ENCODE results near the gene TEX14. TPM values are rescaled to one million over a fixed set of nuclear protein-coding genes. Genes with fewer than 3 reads are reported as not detected.

TEX14 gene
- total RNA-seq, 1 experiment from 2014 or later, result 0.31 TPM

DNA sequence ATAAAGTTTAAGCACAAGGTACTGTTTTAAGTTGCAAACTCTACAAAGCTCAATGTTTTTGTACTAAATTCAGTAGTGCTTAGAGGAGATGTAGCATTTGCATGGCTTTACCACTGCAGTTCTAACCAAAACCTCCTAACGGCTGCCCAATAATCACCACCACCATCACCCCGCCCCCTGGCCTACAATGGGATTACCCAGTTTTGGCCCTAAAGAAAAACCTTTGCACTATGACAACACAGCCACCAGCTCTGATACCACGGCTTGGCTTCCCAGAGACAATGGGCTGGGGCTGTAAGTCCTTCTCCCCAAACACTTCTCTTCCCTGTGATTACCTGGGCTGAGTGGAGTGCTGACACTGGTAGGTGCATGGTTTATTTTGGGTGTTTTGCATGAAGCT is 119.0 kb downstream of the TEX14 start:
- no peak overlapping the region for H3K27ac ChIP-seq (ENCODE audit: insufficient read length, low read depth, low read length)
- no peak overlapping the region for H3K56ac ChIP-seq (ENCODE audit: insufficient read length, low read depth, low read length)
- no peak overlapping the region for H2BK5ac ChIP-seq (ENCODE audit: insufficient read length, low read length)
- no peak overlapping the region for H3K14ac ChIP-seq (ENCODE audit: insufficient read depth, low read length)
- DNase-seq, result no peak
- no peaks in the 10 kb centered on the region for H3K27me3 Mint-ChIP-seq (ENCODE audit: low read depth)
- no peaks in the 10 kb centered on the region for H3K9me3 ChIP-seq (ENCODE audit: control insufficient read depth, low read depth, low read length)
- H3K27ac Mint-ChIP-seq, result no peak overlapping the region
- no peak overlapping the region for H2BK12ac ChIP-seq (ENCODE audit: insufficient read length, low read depth, low read length)
- H3K4ac ChIP-seq (ENCODE audit: low read depth, low read length), result no peak overlapping the region
- no peak overlapping the region for H2BK20ac ChIP-seq (ENCODE audit: low read depth, low read length, poor library complexity, severe bottlenecking)
- WGBS (ENCODE audit: extremely low coverage, insufficient read length, low lambda C conversion rate), result no CpG with 5 or more reads among the region's 3 CpGs
- H2BK15ac ChIP-seq (ENCODE audit: low read depth, low read length), result no peak overlapping the region
- H3K4me1 ChIP-seq (ENCODE audit: insufficient read depth, low read length), result 0 out of 2 replicates have a peak, but pooled peaks cover under 1% of the 10 kb centered on the region
- H3K4me2 ChIP-seq (ENCODE audit: insufficient read depth, insufficient read length, low read length), result no peak overlapping the region
- no peak overlapping the region for H4K91ac ChIP-seq (ENCODE audit: insufficient read length, low read depth, low read length)
- H3K27me3 ChIP-seq (ENCODE audit: insufficient read depth, low read length), result no peaks in the 10 kb centered on the region
- no peak overlapping the region for H4K8ac ChIP-seq (replicated peaks; ENCODE audit: insufficient read length, low read depth, low read length)
- H3K4me1 Mint-ChIP-seq, result peaks cover 12 to 16% of the 10 kb centered on the region in 2 experiments
- H3K23ac ChIP-seq (ENCODE audit: insufficient read length, low read depth, low read length), result no peak overlapping the region
- no peaks in the 10 kb centered on the region for H3K23me2 ChIP-seq (ENCODE audit: insufficient read length, low read depth, low read length, poor library complexity, severe bottlenecking)
- no peak overlapping the region for H2AFZ ChIP-seq (ENCODE audit: low read length)
- no peak overlapping the region for H4K5ac ChIP-seq (ENCODE audit: insufficient read length, low read depth, low read length)
- H3K18ac ChIP-seq (ENCODE audit: insufficient read length, low read depth, low read length), result no peak overlapping the region
- H3K79me1 ChIP-seq (ENCODE audit: insufficient read depth, low read depth, low read length, poor library complexity, severe bottlenecking), result no peaks in the 10 kb centered on the region
- H3K4me3 Mint-ChIP-seq, result no peak overlapping the region
- no peaks in the 10 kb centered on the region for H3K36me3 Mint-ChIP-seq (ENCODE audit: insufficient read depth in 1 of 3, low read depth in 3 of 3)
- no peak overlapping the region for H3T11ph ChIP-seq (ENCODE audit: low read length)
- no peaks in the 10 kb centered on the region for H3K9me3 Mint-ChIP-seq
- H4K20me1 ChIP-seq (ENCODE audit: control insufficient read depth, insufficient read depth, insufficient read length), result no peaks in the 10 kb centered on the region
- TF ChIP-seq, protein P1, sequence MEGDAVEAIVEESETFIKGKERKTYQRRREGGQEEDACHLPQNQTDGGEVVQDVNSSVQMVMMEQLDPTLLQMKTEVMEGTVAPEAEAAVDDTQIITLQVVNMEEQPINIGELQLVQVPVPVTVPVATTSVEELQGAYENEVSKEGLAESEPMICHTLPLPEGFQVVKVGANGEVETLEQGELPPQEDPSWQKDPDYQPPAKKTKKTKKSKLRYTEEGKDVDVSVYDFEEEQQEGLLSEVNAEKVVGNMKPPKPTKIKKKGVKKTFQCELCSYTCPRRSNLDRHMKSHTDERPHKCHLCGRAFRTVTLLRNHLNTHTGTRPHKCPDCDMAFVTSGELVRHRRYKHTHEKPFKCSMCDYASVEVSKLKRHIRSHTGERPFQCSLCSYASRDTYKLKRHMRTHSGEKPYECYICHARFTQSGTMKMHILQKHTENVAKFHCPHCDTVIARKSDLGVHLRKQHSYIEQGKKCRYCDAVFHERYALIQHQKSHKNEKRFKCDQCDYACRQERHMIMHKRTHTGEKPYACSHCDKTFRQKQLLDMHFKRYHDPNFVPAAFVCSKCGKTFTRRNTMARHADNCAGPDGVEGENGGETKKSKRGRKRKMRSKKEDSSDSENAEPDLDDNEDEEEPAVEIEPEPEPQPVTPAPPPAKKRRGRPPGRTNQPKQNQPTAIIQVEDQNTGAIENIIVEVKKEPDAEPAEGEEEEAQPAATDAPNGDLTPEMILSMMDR (conservative IDR thresholded peaks at IDR 0.05), result no peak
- H2BK120ac ChIP-seq (ENCODE audit: low read depth, low read length, poor library complexity, severe bottlenecking), result no peak overlapping the region
- H2AK5ac ChIP-seq (ENCODE audit: insufficient read length, low read length), result no peak overlapping the region
- H3K79me2 ChIP-seq (ENCODE audit: insufficient read depth, low read length), result no peaks in the 10 kb centered on the region
- no peak overlapping the region for H3K9ac ChIP-seq (ENCODE audit: extremely low read depth, insufficient read length, low read length)
